PC-3 (cell line): ENCODE results near the gene COX10.
"Not testable (repeated sequence)": the region's sequence is repeated elsewhere in the genome, so short reads cannot be mapped to it uniquely, and the experiment has no call there.

Experiments used
- EZH2 ChIP-seq: fragments of 300-600 bp; sonication (generic); IDR thresholded peaks from one replicate; pipeline ENCODE4 v1.6.1; 2017; ENCODE audit warnings: antibody characterized with exemption, mild to moderate bottlenecking, low read length; ENCODE audit not compliant: unreplicated experiment
- EZH2phosphoT487 ChIP-seq: fragments of 300-600 bp; sonication (generic); IDR thresholded peaks from 2 replicates; pipeline ENCODE4 v1.6.1; 2018; ENCODE audit warnings: mild to moderate bottlenecking, antibody characterized with exemption, low read length, borderline replicate concordance
- TF ChIP-seq, protein P1 (sequence below): fragments of 300-600 bp; sonication (generic); conservative IDR thresholded peaks from 2 replicates; pipeline ENCODE4 v1.5.1; 2017; ENCODE audit warnings: antibody characterized with exemption, low read depth, mild to moderate bottlenecking, low read length

GRCh38 chr17:14179951-14180350, 110.6 kb downstream of the COX10 start:
- TF ChIP-seq, protein P1, sequence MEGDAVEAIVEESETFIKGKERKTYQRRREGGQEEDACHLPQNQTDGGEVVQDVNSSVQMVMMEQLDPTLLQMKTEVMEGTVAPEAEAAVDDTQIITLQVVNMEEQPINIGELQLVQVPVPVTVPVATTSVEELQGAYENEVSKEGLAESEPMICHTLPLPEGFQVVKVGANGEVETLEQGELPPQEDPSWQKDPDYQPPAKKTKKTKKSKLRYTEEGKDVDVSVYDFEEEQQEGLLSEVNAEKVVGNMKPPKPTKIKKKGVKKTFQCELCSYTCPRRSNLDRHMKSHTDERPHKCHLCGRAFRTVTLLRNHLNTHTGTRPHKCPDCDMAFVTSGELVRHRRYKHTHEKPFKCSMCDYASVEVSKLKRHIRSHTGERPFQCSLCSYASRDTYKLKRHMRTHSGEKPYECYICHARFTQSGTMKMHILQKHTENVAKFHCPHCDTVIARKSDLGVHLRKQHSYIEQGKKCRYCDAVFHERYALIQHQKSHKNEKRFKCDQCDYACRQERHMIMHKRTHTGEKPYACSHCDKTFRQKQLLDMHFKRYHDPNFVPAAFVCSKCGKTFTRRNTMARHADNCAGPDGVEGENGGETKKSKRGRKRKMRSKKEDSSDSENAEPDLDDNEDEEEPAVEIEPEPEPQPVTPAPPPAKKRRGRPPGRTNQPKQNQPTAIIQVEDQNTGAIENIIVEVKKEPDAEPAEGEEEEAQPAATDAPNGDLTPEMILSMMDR = not testable (repeated sequence)
- TF ChIP-seq EZH2, EZH2phosphoT487: not testable (repeated sequence)
